ENCODE data around the gene SLC12A3. TPM values are rescaled to one million over a fixed set of nuclear protein-coding genes. Genes with fewer than 3 reads are reported as not detected.

SLC12A3 gene
- total and polyA plus RNA-seq, 2 experiments from 2014 or later, result not detected

- H3K4me1 ChIP-seq (ENCODE audit: insufficient read depth), result no peaks in the 10 kb centered on the region
- no peaks in the 10 kb centered on the region for H3K27me3 ChIP-seq
- TF ChIP-seq CTCF (IDR thresholded peaks at IDR 0.05; ENCODE audit: poor library complexity) (no peak), EZH2 (IDR thresholded peaks at IDR 0.05; ENCODE audit: borderline replicate concordance) (no peak), EZH2phosphoT487 (IDR thresholded peaks at IDR 0.05; ENCODE audit: low read depth, severe bottlenecking, unreplicated experiment) (no peak)
- no peak overlapping the region for H2AFZ ChIP-seq
- H3K27ac ChIP-seq, result no peak overlapping the region
- WGBS (ENCODE audit: low lambda C conversion rate, missing lambda C conversion rate), result 79% methylated on average over 12 of the region's 12 CpGs
- no peaks in the 10 kb centered on the region for H3K36me3 ChIP-seq (replicated peaks; ENCODE audit: insufficient read depth, low read depth)
- no peaks in the 10 kb centered on the region for H4K20me1 ChIP-seq (ENCODE audit: insufficient read depth, poor library complexity, severe bottlenecking)
- no peaks in the 10 kb centered on the region for H3K9me3 ChIP-seq (ENCODE audit: low read depth)
- no peaks in the 10 kb centered on the region for H3K9me2 ChIP-seq (replicated peaks; ENCODE audit: insufficient read depth)
- DNase-seq (ENCODE audit: low spot score), result no peak
- H3K79me2 ChIP-seq, result no peaks in the 10 kb centered on the region
- no peak overlapping the region for H3K4me2 ChIP-seq
- no peak overlapping the region for H3K4me3 ChIP-seq
Observed at GRCh38 chr16:56823081-56823733, 41.8 kb upstream of the SLC12A3 start.

DNA sequence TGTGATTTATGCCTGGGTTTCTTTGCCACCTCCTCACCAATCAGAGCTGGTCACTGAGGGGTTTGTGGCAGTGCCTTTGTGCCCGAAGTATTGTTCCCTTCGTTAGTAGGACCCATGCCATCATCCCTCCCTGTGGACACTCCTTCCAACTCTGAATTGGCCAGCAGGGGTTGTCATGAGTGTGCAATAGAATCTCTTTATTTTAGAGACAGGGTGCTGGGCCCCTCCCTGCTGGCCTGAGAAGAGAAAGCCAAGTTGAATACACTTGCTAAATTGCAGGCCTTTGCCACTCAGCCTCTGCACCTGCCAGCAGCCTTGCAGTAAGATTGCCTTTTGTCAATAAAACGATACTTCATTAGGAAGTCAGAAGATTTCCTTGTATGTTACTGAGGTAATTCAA lies 40.7 kb upstream of the SLC12A3 start:
- Histone ChIP-seq H3K4me1 (ENCODE audit: insufficient read depth) (no peaks in the 10 kb centered on the region), H3K27me3 (no peaks in the 10 kb centered on the region), H3K79me2 (no peaks in the 10 kb centered on the region), H3K9me2 (replicated peaks; ENCODE audit: insufficient read depth) (no peaks in the 10 kb centered on the region), H3K27ac (no peak overlapping the region), H3K9me3 (ENCODE audit: low read depth) (no peaks in the 10 kb centered on the region), H2AFZ (no peak overlapping the region), H3K4me2 (no peak overlapping the region), H3K4me3 (no peak overlapping the region), H3K36me3 (replicated peaks; ENCODE audit: insufficient read depth, low read depth) (no peaks in the 10 kb centered on the region), H4K20me1 (ENCODE audit: insufficient read depth, poor library complexity, severe bottlenecking) (no peaks in the 10 kb centered on the region)
- WGBS (ENCODE audit: low lambda C conversion rate, missing lambda C conversion rate), result 81% methylated on average over 3 of the region's 3 CpGs
- TF ChIP-seq EZH2phosphoT487 (IDR thresholded peaks at IDR 0.05; ENCODE audit: low read depth, severe bottlenecking, unreplicated experiment), result no peak
- TF ChIP-seq EZH2 (IDR thresholded peaks at IDR 0.05; ENCODE audit: borderline replicate concordance), result no peak
- TF ChIP-seq CTCF (IDR thresholded peaks at IDR 0.05; ENCODE audit: poor library complexity), result no peak
- no peak for DNase-seq (ENCODE audit: low spot score)

- no peaks in the 10 kb centered on the region for H3K9me2 ChIP-seq (replicated peaks; ENCODE audit: insufficient read depth)
- no peak for DNase-seq (ENCODE audit: low spot score)
- H3K4me2 ChIP-seq, result no peak overlapping the region
- H3K79me2 ChIP-seq, result no peaks in the 10 kb centered on the region
- no peaks in the 10 kb centered on the region for H3K27me3 ChIP-seq
- no peaks in the 10 kb centered on the region for H4K20me1 ChIP-seq (ENCODE audit: insufficient read depth, poor library complexity, severe bottlenecking)
- H3K36me3 ChIP-seq (replicated peaks; ENCODE audit: insufficient read depth, low read depth), result no peaks in the 10 kb centered on the region
- no peak overlapping the region for H3K27ac ChIP-seq
- 98% methylated on average over 3 of the region's 3 CpGs for WGBS (ENCODE audit: low lambda C conversion rate, missing lambda C conversion rate)
- H3K4me3 ChIP-seq, result no peak overlapping the region
- H3K9me3 ChIP-seq (ENCODE audit: low read depth), result no peaks in the 10 kb centered on the region
- no peak for TF ChIP-seq EZH2phosphoT487 (IDR thresholded peaks at IDR 0.05; ENCODE audit: low read depth, severe bottlenecking, unreplicated experiment)
- no peak for TF ChIP-seq CTCF (IDR thresholded peaks at IDR 0.05; ENCODE audit: poor library complexity)
- no peak for TF ChIP-seq EZH2 (IDR thresholded peaks at IDR 0.05; ENCODE audit: borderline replicate concordance)
- H2AFZ ChIP-seq, result no peak overlapping the region
- H3K4me1 ChIP-seq (ENCODE audit: insufficient read depth), result no peaks in the 10 kb centered on the region
Observed at GRCh38 chr16:56824804-56825203, 40.2 kb upstream of the SLC12A3 start.

Data from hepatocyte (in vitro differentiated cells).